Activated CD8-positive, alpha-beta T cell treated with anti-CD3 and anti-CD28 coated beads for 36 hours (primary cell): ENCODE measurements around the gene LRRC15. TPM values are rescaled to one million over a fixed set of nuclear protein-coding genes. Genes with fewer than 3 reads are reported as not detected.

ENCODE experiments used
- ATAC-seq: fragments of 200-7000 bp; cut with Tn5 transposase; one replicate; pipeline ENCODE4 v1.10.0; 2021; ENCODE audit warnings: mild to moderate bottlenecking, moderate library complexity
- CTCF ChIA-PET: fragments of 350-600 bp; sonication (Branson Sonifier 250); formaldehyde crosslinking; loops from one replicate; lab custom pipeline; 2021; ENCODE audit warnings: antibody characterized with exemption; lab: Charles Lee
- POLR2A ChIA-PET: fragments of 350-600 bp; sonication (Branson Sonifier 250); formaldehyde crosslinking; loops from one replicate; lab custom pipeline; 2021; ENCODE audit warnings: antibody characterized with exemption; lab: Charles Lee
- DNase-seq: peaks from one replicate; pipeline ENCODE4 v3.0.0-alpha.2; 2020
- H3K27ac Mint-ChIP-seq: one replicate; pipeline ENCODE4 v1.8.0; 2021; ENCODE audit warnings: mild to moderate bottlenecking, mixed read lengths
- H3K27me3 Mint-ChIP-seq: one replicate; pipeline ENCODE4 v1.8.0; 2021; ENCODE audit warnings: mixed read lengths
- H3K36me3 Mint-ChIP-seq: one replicate; pipeline ENCODE4 v1.8.0; 2021; ENCODE audit warnings: low read depth, mixed read lengths
- H3K4me1 Mint-ChIP-seq: one replicate; pipeline ENCODE4 v1.8.0; 2021; ENCODE audit warnings: low read depth, mixed read lengths
- H3K4me3 Mint-ChIP-seq: one replicate; pipeline ENCODE4 v1.8.0; 2021; ENCODE audit warnings: mild to moderate bottlenecking, moderate library complexity, mixed read lengths
- H3K9me3 Mint-ChIP-seq: one replicate; pipeline ENCODE4 v1.8.0; 2021; ENCODE audit warnings: mixed read lengths
- intact Hi-C: fragments of 100-400 bp; cut with micrococcal nuclease; formaldehyde crosslinking; loops from one replicate; pipeline ENCODE4 v1.10.0; 2022
- total RNA-seq, 2 experiments: library from RNA; stranded (reverse); gene quantifications; one replicate each; pipeline ENCODE4 v1.2.3, GENCODE V29; 2021
- TF ChIP-seq, protein P1 (sequence below): fragments of 200-600 bp; IDR thresholded peaks from one replicate; pipeline ENCODE4 v1.8.0; 2022; ENCODE audit warnings: antibody characterized with exemption, mild to moderate bottlenecking

The LRRC15 gene
- total RNA-seq, 2 experiments from 2014 or later, result not detected

DNA sequence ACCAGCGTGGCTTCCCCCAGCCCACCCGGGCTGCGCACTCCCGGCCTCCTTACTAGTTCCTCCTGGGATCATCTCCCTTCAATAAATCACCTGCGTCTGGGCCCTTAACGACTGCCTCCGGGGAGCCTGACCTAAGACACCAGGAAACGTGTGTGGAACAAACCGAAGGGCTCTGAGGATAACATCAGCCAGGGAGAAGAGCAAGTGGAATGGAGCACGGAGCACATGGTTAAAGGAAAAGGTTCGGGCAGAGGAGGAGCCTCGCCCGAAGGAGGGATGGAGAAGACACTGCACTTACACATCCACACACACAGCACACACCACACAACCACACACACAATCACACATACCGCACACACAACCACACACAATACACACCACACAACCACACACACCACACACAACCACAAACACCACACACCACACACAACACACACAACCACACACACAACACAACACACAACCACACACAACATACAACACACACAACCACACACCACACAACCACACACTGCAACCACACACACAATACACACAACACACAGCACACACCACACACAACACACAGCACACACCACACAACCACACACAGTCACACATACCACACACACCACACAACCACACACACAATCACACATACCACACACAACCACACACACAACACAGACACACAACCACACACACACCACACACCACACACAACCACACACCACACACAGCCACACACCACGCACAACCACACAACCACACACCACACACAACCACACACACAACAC lies 43.2 kb downstream of the LRRC15 start:
- H3K27me3 Mint-ChIP-seq, result peaks cover 2% of the 10 kb centered on the region
- H3K4me3 Mint-ChIP-seq, result no peak overlapping the region
- TF ChIP-seq, protein P1, sequence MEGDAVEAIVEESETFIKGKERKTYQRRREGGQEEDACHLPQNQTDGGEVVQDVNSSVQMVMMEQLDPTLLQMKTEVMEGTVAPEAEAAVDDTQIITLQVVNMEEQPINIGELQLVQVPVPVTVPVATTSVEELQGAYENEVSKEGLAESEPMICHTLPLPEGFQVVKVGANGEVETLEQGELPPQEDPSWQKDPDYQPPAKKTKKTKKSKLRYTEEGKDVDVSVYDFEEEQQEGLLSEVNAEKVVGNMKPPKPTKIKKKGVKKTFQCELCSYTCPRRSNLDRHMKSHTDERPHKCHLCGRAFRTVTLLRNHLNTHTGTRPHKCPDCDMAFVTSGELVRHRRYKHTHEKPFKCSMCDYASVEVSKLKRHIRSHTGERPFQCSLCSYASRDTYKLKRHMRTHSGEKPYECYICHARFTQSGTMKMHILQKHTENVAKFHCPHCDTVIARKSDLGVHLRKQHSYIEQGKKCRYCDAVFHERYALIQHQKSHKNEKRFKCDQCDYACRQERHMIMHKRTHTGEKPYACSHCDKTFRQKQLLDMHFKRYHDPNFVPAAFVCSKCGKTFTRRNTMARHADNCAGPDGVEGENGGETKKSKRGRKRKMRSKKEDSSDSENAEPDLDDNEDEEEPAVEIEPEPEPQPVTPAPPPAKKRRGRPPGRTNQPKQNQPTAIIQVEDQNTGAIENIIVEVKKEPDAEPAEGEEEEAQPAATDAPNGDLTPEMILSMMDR, result no peak
- H3K4me1 Mint-ChIP-seq, result peaks cover 11% of the 10 kb centered on the region
- no peak for DNase-seq
- no peak overlapping the region for H3K27ac Mint-ChIP-seq
- intact Hi-C loops, result no loop called here
- no peaks in the 10 kb centered on the region for H3K9me3 Mint-ChIP-seq
- no peak for ATAC-seq
- ChIA-PET POLR2A (interaction anchor here (1.2 kb wide), 1 partner anchor 193 kb away, joined by 3 read pairs; no protein-coding TSS in a partner anchor), CTCF (interaction anchor here (1.2 kb wide), 1 partner anchor 17 kb away, joined by 4 read pairs; no protein-coding TSS in a partner anchor)
- H3K36me3 Mint-ChIP-seq, result no peaks in the 10 kb centered on the region

DNA sequence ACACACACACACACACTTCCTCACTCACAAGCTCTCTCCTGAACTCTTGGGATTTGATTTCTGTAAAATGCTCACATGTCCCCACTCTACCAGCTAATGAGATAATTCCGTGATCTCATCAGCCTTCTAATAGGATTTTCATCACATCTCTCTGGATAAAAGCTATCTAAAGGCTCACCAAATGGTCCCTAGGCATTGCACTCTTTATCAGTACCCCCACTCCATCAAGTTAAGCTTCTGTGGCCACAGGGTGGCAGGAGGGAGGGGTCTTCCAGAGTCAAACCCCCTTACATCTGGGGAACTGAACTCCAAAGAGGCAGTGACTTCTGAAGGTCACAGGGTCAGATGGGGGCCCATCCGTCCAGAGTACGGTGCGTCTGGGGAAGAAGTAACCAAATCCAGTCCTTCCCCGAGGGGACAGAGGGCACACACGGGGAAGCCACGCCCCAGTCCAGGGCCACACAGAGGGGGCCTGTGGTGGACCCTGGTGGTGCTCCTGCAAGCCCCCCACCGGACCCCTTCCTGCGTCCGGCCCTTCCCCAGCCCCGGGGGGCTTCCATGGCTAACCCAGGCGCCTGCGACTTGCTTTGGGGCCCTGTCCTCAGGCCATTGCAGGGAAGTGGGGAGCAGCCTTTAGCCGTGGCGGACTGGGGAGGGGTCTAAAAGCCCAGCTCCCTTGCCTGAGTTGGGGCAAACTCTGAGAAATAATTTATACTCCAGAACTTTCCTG lies 44.0 kb downstream of the LRRC15 start:
- intact Hi-C loops, result no loop called here
- TF ChIP-seq, protein P1, result no peak
- ATAC-seq, result no peak
- no peak overlapping the region for H3K27ac Mint-ChIP-seq
- POLR2A ChIA-PET, result interaction anchor here (1.2 kb wide), 1 partner anchor 192 kb away, joined by 3 read pairs; no protein-coding TSS in a partner anchor
- no peak overlapping the region for H3K4me3 Mint-ChIP-seq
- no peaks in the 10 kb centered on the region for H3K9me3 Mint-ChIP-seq
- DNase-seq, result no peak
- CTCF ChIA-PET, result interaction anchor here (1.2 to 1.3 kb wide), 2 partner anchors 14 to 18 kb away, joined by 3 to 4 read pairs; no protein-coding TSS in a partner anchor
- H3K4me1 Mint-ChIP-seq, result peaks cover 11% of the 10 kb centered on the region
- peaks cover 2% of the 10 kb centered on the region for H3K27me3 Mint-ChIP-seq
- H3K36me3 Mint-ChIP-seq, result no peaks in the 10 kb centered on the region

DNA sequence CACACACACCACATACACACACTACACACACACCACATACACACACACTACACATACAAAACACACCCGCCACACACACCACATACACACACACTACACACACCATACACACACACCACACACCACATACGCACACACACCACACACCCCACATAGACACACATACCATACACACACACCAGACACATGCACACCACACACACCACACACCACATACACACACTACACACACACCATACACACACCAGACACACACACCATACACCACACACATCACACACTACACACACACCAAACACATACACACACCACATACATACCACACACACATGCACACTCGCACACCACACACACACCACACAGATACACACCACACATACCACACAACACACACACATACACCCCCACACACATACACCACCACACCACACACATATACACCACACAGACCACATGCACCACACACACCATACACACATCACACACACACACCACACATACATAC lies 44.7 kb downstream of the LRRC15 start:
- no peak overlapping the region for H3K27ac Mint-ChIP-seq
- ChIA-PET POLR2A (no interaction called here), CTCF (interaction anchor here (1.0 to 1.3 kb wide), 5 partner anchors 9 to 355 kb away, joined by 3 to 4 read pairs (median 4); no protein-coding TSS in a partner anchor)
- H3K36me3 Mint-ChIP-seq, result no peaks in the 10 kb centered on the region
- H3K4me3 Mint-ChIP-seq, result no peak overlapping the region
- DNase-seq (no peak), ATAC-seq (no peak)
- intact Hi-C loops, result no loop called here
- TF ChIP-seq, protein P1, result no peak
- peaks cover 2% of the 10 kb centered on the region for H3K27me3 Mint-ChIP-seq
- H3K9me3 Mint-ChIP-seq, result no peaks in the 10 kb centered on the region
- H3K4me1 Mint-ChIP-seq, result peaks cover 11% of the 10 kb centered on the region

DNA sequence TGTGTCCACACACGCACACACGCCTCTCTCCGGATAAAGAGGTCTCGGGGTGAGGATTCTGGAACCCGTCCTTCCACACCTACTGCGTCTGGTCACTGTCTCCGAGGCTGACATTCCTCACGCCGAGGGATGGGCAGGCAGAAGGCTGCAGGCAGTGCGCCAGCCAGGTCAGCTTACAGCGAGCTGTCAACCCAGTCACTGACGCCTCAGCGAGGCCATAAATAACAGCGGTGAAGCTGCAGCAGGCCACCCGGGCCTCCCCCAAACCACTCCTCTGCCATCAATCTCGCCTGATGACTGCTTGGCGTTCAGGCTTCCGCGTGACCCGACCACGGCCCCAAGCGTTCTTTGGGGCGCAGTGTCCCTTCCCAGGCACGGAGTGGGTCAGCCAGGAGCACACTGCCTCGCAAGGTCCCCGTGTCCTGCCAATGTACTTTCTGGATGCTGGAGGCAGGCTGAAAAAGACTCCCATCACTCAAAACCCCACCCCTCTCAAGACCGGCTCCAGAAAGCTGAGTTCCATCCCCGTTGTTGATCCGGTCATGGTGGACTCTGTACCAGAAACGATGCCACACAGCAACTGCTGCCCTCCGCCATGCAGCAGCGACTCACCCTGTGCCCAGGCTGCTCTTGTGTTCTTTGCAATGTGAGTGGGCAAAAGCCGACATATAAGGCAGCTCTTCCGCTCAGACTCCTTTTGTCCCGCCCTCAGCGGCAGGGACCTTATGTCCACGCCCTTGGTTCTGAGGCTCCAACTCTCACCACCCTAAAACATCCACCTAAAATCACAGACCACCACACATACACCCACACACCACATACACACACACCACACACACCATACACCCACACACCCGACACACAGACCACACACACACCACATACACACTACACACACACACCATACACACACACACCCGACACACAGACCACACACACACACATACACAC lies 45.5 kb downstream of the LRRC15 start:
- POLR2A ChIA-PET, result no interaction called here
- intact Hi-C loops, result no loop called here
- ATAC-seq (peak; percentile 77), DNase-seq (peak; percentile 68)
- H3K4me1 Mint-ChIP-seq, result peaks cover 11% of the 10 kb centered on the region
- H3K27ac Mint-ChIP-seq, result no peak overlapping the region
- CTCF ChIA-PET, result interaction anchor here (1.0 to 1.5 kb wide), 6 partner anchors 8 to 354 kb away, joined by 3 to 4 read pairs (median 4); no protein-coding TSS in a partner anchor
- peaks cover 4% of the 10 kb centered on the region for H3K27me3 Mint-ChIP-seq
- H3K9me3 Mint-ChIP-seq, result peaks cover 3% of the 10 kb centered on the region
- TF ChIP-seq, protein P1, result no peak
- no peak overlapping the region for H3K4me3 Mint-ChIP-seq
- H3K36me3 Mint-ChIP-seq, result no peaks in the 10 kb centered on the region
